Left colon (tissue), 2 donors: Measurements from ENCODE around the gene LRRFIP1. TPM values are rescaled to one million over a fixed set of nuclear protein-coding genes. Genes with fewer than 3 reads are reported as not detected.
"Not testable (repeated sequence)": the region's sequence is repeated elsewhere in the genome, so short reads cannot be mapped to it uniquely, and the experiment has no call there.

ENCODE experiments used
- ATAC-seq: fragments of 200-7000 bp; cut with Tn5 transposase; one replicate; pipeline ENCODE4 v1.9.1; 2020; ENCODE audit warnings: mild to moderate bottlenecking, moderate library complexity
- DNase-seq, 2 donors: peaks; one replicate each; pipeline ENCODE4 v3.0.0-alpha.2; 2020
- intact Hi-C, 2 donors: fragments of 100-400 bp; cut with DNase I in 1 of 2; cut with micrococcal nuclease in 1 of 2; formaldehyde crosslinking; loops; one replicate each; pipeline versions ENCODE4 v1.11.2 to v1.14.0; 2022; cut with DNase I, micrococcal nuclease
- total RNA-seq, 2 donors: library from RNA; stranded (reverse); fragmentation: NEBNext Ultra II Directional; extraction: Animal tissue kit (Norgen Biotek cat#: 25700); gene quantifications; one replicate each; pipeline ENCODE4 v1.2.1, GENCODE V29; 2021
- donor health status: DM: no; HTN: no; CAD: no.
- donor health status: DM: yes; HTN: yes; CAD: no.

Gene LRRFIP1
- total RNA-seq, 2 donors from 2014 or later: 121 to 123 TPM

DNA sequence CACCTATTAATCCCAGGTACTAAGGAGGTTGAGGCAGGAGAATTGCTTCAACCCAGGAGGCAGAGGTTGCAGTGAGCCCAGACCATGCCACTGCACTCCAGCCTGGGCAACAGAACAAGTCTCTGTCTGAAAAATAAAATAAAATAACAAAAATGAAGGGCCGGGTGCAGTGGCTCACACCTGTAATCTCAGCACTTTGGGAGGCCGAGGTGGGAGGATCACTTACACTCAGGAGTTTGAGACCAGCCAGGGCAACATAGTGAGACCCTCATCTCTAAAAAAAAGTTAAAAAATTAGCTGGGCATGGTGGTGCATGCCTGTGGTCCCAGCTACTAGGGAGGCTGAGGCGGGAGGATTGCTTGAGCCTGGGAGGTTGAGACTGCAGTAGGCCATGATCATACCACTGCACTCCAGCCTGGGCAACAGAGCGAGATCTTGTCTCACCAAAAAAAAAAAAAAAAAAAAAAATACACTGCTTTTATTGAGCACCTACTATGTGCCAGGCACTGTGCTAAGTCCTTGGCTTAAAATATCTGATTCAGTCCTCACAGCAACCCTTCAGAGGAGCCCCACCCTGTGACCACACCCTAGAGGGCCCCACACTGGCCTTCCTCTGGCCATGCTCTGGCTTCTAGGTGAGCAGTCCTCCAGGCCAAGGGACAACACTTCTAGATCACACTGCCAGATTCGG, 31.4 kb upstream of the LRRFIP1 start:
- not testable (repeated sequence) for ATAC-seq, DNase-seq
- intact Hi-C loops: loop anchor here in 1 of 2 donors (10.0 kb wide), 1 partner anchor 149 kb away; no protein-coding TSS in a partner anchor

DNA sequence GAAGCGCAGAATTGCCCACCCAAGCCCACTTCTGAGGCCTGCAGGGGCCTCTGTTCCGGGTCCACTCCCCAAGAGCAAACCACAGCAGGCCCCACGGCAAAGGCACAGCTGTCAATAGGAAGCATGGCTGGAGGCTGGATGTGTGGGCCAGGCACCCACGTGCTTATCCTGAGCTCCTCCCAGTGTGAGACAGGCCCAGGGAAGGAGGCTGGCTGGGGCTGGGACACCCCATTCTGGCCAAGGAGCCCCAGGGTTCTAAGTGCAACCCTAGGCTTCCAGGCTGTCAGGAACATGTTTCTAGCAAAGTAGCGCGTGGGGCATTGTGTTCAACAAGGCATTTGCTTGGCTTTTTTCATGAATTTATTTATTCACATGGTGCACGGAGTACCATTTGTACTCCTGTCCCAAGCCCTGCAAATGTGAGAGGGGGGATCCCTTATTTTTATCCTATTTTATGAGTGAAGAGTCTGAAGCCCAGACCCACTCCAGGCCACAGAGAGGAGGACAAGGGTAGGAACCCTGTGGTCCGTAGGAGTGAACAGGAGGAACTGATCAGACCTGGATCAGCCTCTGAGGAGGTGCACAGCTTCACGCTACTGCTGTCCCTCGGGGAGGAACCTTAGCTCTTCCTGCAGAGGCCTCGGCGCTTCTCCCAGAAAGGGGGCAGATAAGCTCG, 30.7 kb upstream of the LRRFIP1 start:
- intact Hi-C loops: loop anchor here in 1 of 2 donors (10.0 kb wide), 1 partner anchor 148 kb away; no protein-coding TSS in a partner anchor
- ATAC-seq (no peak), DNase-seq (no peak)

DNA sequence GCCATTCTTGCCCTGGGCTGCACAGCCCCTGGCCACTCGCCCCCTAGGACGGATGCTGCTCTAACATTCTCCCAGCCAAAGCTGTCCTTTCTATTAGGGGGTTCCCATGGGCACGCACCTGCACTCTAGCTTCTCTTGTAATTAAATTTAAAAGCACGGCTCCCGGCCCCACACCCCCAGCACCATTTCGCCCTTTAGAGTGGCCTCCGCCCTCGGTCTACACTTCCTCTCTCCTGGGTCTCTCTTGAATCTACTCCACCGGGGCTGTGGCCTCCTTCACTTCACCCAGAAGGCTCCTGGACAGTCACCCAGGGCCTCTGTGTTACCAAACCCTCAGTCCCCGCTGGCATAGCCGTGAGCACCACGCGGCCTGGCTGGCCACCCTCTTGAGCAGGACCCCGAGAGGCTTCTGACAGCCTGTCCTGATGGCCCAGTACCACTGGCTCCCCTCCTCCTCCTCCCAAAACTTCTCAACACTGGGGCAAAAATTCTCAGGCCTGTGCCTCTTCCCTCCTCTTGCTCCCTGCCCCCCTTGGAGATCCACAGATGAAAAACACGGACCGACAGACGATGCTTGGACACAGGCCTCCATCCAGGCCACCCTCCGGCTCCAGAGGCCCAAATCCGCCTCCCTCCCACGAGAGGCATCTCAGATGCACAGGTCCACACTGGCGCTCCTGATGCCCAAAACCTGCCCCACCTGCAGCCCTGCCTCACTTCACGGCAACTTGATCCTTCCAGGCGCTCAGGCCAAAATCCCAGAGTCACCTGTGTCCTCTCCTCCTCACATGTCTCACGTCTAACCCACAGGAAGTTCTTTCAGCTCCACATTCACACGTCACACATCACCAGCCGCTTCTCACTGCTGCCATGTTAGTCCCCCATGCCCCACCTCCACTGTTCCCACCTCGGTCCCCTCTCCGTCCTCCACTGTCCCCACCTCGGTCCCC, 29.9 kb upstream of the LRRFIP1 start:
- intact Hi-C loops: loop anchor here in 1 of 2 donors (10.0 kb wide), 1 partner anchor 147 kb away; no protein-coding TSS in a partner anchor
- no peak for ATAC-seq

DNA sequence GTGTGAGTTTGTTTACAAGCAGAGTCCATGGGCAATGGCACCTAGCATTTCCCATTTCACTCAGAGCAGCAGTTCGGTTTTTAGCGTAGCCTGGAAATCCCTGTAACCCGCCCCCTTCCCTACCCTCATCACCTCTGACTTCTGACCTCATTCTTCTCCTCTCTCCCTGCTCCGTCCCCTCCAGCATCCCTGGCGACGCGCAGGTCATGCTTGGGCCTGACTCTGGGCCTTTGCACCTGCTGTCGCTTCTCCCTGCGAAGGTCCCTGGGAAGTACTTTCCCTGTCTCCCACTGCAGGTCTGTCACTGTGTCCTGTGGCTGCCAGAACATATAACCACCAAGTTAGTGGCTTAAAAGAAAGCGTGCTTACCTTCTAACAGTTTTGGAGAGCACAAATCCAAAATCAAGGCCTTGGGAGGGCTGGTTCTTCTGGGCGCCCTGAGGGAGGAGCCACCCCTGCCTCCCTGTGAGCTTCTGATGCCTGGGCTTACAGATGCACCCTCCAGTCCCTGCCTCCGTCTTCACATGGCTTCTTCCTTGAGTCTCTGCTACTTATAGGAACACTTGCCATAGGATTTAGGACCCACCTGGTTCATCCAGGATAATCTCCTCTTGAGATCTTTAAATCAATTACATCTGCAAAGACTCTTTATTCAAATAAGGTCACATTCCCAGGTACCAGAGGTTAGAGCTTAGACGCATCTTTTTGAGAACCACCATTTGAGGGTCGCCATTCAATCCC, 28.7 kb upstream of the LRRFIP1 start:
- intact Hi-C loops: loop anchor here in 1 of 2 donors (10.0 kb wide), 1 partner anchor 146 kb away; no protein-coding TSS in a partner anchor
- ATAC-seq (no peak), DNase-seq (no peak)

More for the DNA sequence above, 29.9 kb upstream of the LRRFIP1 start:
- no peak for DNase-seq

DNA sequence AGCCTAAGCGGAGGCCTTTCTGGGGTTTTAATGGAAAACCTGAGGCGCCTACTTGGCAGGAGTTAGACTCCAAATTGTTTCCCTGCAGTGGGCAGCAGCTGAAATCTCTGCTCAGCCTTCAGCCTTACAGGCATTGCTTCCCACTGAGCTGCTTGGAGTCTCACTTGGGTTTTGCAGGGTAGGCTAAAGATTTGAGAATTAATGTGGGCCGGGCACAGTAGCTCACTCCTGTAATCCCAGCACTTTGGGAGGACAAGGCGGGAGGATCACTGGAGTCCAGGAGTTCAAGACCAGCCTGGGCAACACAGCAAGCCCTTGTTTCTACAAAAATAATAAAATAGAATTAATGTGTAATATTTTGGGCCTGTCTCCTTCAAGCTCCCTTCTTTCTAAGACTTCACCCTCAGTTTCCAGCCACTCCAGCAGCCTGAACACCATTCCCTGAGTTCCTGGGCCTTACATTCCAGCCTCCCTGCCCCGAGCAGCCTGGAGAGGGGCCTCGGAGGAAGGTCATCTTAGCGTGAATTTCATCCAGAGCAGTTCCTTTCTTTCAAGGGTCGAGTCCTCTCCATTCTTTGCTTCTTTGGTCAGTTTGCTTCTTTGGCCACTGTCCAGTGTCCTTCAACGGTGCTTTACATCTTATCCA, 27.8 kb upstream of the LRRFIP1 start:
- DNase-seq (no peak), ATAC-seq (no peak)
- intact Hi-C loops: loop anchor here in 1 of 2 donors (10.0 kb wide), 1 partner anchor 145 kb away; no protein-coding TSS in a partner anchor

DNA sequence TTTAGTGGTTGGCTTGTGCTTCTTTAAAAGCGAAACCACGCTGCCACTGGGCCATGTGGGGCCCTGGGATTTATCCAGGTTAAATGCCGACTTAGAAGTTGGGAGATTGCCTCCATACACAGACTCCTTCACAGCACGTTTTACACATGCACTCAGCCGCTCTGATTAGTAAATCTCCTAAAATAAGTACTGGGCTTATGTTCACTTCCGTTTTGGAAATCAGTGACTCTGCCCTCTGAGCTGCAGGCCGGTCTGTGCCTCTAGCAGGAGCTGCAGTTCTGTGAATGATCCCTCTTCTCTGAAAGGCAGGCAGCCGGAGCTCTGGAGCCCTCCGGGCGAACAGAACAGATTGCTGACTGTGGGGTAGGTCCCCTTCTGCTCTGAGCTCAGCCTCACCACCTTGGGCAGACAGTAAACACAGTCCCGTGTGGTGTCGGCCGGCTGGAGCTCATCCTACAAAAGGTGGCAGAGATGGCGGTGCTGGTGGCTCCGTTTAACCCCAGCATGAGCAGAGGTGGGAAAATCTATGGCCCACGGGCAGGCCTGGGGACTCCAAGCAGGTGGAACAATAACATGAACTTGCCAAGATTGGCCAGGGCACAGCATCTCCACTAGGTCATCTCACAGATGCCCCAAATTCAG, 27.1 kb upstream of the LRRFIP1 start:
- intact Hi-C loops: no loop called here
- DNase-seq (no peak), ATAC-seq (no peak)

DNA sequence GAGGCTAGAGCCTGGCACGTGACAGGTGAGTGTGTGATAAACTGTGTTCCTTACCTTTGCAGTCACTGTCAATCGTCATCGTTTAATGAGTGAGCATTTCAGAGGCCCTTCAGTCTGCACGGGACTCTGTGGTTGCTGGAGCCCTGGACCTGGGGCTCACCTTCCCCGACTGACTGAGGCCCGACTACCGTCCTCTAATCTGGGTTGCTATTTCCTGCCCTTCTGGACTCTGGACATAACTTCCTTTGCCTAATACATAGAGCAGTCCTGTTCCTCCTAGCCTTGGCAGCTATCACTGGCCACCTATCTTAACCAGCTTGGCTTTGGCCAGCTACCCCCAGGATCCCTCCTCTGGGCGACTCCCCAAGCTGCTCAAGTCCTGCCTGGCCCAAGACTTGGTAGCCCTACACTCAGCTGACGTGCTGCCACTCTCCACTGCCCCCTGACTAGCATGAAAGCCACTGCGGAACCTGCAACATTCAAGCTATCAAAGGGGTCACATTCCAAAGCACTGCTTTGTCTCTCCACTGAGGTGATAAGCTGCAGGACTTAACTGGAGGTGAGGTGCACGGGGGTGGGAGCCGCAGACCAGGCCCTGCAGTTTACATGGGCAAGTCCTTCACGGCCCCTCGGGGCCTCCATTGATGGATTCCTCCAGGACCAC, 25.8 kb upstream of the LRRFIP1 start:
- intact Hi-C loops: no loop called here
- DNase-seq: no peak
- ATAC-seq: no peak

DNA sequence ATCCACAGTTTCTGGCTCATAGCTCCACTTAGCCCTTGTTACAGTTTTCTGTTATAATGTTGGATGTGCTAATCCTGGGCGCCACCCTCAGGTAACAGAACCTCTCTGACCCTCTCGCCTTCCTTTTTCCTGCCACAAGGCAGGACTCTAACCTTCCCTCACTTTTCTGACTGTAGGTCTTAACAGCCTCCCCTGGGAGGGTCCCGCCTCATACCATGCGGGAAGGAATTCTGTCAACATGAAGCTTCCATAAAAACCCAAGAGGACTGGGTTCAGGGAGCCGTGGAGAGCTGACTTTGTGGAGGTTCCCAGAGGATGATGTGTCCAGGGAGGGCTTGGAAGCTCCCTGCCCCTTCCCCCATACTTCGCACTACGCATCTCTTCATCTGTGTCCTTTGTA, 25.0 kb upstream of the LRRFIP1 start:
- ATAC-seq: no peak
- intact Hi-C loops: no loop called here
- DNase-seq: no peak

DNA sequence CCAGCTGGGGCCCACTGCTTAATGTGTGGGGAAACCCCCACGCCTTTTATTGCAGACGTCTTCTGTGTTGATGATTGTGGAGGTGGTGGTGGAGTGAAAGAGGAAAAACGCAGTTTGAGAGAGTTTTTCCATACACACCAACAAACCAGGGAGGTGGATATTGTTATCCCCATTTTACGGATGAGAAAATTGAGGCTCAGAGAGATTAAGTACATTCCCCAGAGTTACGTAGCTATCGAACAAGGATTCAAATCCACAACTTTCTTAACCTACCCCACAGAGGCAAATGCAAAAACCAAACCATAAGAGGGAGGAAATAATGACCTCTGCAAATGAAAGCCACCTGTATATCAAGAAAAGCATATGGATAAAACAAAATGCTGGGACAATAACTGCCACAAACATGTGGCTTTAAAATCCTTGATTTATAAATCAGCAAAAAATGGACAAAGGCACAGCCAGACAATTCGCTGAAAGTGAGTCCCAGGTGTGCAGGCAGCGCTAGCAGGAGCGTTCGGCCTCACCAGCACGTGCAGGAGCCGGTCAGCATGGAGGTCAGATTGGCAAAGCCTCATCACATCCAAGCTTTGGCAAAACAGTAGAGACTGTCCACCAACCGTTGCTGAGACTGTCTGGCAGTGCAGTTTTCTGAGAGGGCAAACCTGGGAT, 24.2 kb upstream of the LRRFIP1 start:
- DNase-seq (no peak), ATAC-seq (no peak)
- intact Hi-C loops: no loop called here

DNA sequence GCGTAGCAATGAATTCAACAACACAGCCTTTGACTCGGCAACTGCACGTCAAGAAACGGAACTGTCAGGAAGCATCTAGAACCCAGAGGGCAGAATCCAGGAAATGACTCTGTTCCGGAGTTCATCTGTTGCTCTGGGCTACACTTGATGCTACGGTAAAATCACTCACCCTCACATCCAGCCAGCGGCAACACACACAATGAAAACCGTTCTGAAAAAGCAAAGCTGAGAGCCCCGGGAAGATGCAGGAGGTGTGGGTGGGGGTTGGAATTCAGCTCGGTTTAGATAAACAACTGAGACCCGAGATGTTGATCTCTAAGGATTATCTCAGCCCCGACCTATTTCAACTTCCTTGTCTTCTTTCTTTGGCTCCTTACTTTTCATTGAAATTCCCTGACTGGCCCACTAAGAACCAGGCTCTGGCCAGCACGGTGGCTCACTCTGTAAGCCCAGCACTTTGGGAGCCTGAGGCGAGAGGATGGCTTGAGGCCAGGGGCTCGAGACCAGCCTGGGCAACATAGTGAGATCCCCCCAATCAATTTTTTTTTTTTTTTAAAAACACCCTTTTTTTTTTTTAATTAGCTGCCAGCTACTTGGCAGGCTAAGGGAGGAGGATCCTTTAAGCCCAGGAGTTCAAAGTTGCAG, 23.5 kb upstream of the LRRFIP1 start:
- ATAC-seq: peak; percentile 42
- DNase-seq: no peak
- intact Hi-C loops: no loop called here

DNA sequence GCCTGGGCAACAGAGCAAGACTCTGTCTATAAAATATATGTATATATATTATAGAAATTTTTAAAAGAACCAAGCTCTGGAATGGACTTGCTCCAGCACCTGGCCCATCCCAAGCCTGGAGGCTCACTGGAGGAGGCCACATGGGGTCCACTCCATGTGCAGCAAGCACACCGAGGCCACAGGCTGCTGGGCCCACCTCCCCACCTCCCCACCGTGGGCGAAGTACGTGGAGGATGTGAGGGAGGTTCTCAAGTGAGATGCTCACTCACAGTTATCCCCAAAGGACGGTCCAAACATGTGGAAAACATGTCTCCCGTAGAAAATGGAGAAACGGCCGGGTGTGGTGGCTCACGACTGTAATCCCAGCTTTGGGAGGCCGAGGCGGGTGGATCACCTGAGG, 23.0 kb upstream of the LRRFIP1 start:
- intact Hi-C loops: no loop called here
- DNase-seq (no peak), ATAC-seq (no peak)

DNA sequence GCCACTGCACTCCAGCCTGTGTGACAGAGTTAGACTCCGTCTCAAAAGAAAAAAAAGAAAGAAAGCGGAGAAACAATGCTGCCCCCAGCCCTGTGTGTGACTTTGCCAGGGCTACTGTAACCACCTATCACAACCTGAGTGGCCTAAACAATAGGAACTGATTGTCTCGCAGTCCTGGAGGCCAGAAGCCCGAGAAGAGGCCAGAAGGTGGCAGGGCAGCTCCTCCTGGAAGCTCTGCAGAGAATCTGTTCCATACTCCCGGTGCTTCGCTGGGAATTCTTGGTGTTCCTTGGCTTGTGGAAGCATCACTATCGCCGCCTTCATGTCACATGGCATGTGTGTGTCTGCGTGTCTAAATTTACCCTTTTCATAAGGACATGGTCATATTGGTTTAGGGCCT, 22.4 kb upstream of the LRRFIP1 start:
- ATAC-seq: peak; percentile 71
- DNase-seq: no peak
- intact Hi-C loops: no loop called here

DNA sequence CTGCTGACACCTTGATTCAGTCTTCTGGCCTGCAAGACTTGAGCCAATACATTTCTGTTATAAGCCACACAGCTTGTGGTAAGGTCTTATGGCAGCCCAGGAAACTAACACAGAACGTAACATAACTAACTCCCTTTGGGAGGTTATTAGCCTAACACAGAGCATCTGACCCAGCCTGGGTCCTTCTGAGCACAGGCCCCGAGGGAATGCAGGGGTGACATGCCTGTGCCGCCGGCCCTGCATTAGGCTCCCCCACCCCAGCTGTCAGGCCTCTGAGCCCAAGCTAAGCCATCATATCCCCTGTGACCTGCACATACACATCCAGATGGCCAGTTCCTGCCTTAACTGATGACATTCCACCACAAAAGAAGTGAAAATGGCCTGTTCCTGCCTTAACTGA, 20.9 kb upstream of the LRRFIP1 start:
- intact Hi-C loops, DNase-seq, ATAC-seq: not testable (repeated sequence)

DNA sequence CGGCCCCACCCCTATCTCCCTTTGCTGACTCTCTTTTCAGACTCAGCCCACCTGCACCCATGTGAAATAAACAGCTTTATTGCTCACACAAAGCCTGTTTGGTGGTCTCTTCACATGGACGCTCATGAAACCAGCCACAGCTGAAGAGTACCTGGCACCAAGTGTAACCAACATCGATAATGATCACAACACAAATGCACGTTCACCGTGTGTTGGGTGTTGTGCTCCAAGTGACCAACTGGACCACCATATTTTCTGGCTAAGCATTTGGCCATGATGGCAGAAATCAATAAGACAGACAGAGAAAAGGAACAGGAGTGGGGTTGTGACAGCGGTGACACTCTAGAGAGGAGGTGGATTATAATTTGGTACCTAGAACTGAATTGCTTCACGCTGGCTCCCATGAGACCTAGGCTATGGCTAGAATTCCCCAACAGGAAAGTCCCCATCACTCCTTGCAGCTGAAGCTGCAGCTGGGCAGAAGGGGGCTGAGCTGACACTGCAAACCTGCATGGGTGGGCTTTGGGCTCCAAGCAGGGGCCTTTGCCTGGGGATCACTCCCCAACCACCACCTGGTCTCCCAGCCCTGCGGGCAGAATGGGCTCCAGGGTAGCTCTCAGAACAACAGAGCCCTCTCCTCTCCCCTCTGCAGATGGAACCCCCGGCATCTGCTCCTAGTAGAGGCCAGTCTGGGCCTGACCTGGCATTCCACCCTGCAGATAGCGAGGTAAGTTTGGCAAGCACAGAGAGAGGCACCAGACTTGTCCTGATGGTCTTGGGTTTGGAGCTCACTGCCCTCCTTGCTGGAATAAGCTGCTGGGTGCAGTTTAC, 14.6 kb upstream of the LRRFIP1 start:
- ATAC-seq (no peak), DNase-seq (no peak)
- intact Hi-C loops: no loop called here

DNA sequence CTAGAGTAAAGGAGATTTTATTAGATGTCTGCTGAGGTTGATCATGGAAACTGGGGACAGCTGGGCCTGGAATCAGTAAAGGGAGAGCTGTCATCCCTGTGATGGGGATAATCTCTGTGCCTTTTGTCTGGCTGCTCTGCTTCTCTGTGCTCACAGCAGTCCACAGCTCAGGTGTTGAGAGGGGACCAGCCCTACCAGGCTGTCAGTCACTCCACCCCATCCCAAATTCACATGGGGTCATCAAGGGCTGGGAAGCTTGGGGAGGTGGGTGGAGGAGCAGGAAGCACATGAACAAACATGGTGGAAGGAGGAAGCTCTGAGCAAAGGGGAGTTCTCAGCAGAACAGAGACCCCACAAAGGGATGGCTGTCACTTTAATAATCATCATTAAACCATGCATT, 13.7 kb upstream of the LRRFIP1 start:
- DNase-seq (no peak), ATAC-seq (no peak)
- intact Hi-C loops: no loop called here
